GM12872 (cell line): ENCODE measurements around the gene KCNV2.

ENCODE experiments used
- TF ChIP-seq, protein P1 (sequence below): IDR thresholded peaks from 3 replicates; pipeline ENCODE4 v1.5.1; 2011; ENCODE audit warnings: low read depth, mild to moderate bottlenecking, low read length, moderate library complexity; ENCODE audit not compliant: insufficient read depth

KCNV2 gene

GRCh38 chr9:2743937-2744529 is 26.7 kb downstream of the KCNV2 start:
- TF ChIP-seq, protein P1, sequence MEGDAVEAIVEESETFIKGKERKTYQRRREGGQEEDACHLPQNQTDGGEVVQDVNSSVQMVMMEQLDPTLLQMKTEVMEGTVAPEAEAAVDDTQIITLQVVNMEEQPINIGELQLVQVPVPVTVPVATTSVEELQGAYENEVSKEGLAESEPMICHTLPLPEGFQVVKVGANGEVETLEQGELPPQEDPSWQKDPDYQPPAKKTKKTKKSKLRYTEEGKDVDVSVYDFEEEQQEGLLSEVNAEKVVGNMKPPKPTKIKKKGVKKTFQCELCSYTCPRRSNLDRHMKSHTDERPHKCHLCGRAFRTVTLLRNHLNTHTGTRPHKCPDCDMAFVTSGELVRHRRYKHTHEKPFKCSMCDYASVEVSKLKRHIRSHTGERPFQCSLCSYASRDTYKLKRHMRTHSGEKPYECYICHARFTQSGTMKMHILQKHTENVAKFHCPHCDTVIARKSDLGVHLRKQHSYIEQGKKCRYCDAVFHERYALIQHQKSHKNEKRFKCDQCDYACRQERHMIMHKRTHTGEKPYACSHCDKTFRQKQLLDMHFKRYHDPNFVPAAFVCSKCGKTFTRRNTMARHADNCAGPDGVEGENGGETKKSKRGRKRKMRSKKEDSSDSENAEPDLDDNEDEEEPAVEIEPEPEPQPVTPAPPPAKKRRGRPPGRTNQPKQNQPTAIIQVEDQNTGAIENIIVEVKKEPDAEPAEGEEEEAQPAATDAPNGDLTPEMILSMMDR, result no peak

DNA sequence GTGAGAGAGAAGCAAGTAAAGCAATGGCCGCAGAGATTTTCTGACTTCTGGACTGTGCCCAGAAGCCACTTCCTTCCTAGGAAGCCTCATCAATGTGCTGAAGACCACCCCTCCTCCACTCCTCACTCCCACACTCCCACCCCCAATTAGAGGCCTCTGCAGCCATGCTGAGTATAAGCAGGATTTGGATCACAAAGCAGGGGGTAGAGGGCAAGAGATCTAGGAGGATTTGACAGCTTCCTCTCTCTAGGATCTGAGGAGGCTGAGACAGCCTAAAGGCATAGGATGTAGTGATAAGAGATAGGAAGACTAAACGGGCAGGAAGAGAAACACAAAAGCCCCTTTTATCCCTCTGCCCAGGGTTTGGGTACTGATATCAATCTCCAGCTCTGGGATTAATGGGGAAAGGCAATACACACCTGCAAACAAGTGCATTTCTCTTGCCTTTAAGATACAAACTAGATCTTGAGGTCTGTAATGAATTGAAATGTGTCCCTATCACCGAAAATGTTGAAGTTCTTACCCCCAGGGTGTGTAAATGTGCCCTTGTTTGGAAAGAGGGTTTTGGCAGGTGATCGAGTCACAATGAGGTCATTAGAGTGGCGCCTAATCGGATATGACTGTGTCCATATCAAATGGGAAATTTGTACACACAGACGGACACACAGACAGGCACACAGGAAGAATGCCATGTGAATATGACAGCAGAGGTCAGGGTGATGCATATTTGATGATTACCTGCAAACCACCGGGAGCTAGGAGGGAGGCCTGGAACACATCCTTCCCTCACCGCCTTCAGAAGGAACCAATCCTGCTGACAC is 28.5 kb downstream of the KCNV2 start:
- TF ChIP-seq, protein P1, result no peak

DNA sequence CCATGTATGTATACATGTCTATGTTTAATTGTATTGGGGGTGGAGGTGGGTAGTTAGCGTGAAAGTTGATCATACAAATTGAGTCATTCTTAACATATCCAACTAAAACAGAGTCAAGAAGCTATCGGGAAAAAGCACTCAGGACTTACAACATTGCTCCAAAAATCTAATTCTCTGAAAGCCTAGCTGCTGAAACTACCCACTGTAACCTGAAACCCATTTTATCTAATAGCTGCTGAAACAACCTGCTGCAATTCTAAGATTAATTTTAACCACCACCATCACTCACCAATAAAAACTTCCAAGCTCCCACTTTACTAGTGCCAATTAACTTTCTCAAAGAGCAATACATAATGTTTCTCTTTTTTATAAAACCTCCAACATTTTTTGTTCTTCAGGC is 32.2 kb downstream of the KCNV2 start:
- TF ChIP-seq, protein P1, result no peak

GRCh38 chr9:2755285-2755684 is 38.0 kb downstream of the KCNV2 start:
- TF ChIP-seq, protein P1, result no peak

- TF ChIP-seq, protein P1, result no peak
Observed at GRCh38 chr9:2758162-2758897, 41.0 kb downstream of the KCNV2 start.

DNA sequence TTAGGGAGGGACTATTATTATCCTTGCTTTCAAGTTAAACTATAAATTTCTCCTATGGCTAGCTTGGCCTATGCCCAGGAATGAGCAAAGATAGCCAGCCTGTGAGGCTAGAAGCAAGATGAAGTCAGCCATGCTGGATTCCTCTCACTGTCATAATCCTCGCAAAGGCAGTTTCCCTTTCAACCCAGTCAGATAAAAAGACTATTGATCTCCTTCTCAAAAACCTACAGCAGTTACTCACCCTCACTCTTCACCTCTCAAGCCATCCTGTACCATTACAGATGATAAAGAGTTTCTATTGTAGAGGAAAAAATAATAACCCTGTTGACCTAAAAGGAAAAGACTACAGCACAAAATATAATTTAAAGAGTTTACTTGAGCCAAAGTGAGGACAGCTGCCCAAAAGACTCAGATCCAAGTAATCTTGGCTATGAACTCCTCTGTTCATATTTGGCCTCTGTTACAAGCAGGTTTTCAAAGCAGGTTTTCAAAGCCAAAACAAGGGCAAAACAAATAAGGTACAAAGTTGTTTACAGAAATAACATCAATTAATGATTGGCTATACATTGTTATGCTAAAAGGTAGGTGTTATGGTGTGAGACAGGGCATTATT is 41.7 kb downstream of the KCNV2 start:
- TF ChIP-seq, protein P1, result no peak

GRCh38 chr9:2761424-2761823 is 44.1 kb downstream of the KCNV2 start:
- TF ChIP-seq, protein P1, result no peak
